Epithelial cell of esophagus (primary cell): Measurements from ENCODE around the gene INHBE.
A peak's percentile ranks its signal among the peaks of the same experiment; 100 is the strongest.

ENCODE experiments used
- DNase-seq: peaks from one replicate; pipeline ENCODE4 v3.0.0; 2010; ENCODE audit warnings: low read depth
- H3K4me3 ChIP-seq: 2 replicates; pipeline ENCODE4 v1.5.1; 2011; ENCODE audit warnings: mild to moderate bottlenecking, low read length, control low read depth
- TF ChIP-seq, protein P1 (sequence below): IDR thresholded peaks from 2 replicates; pipeline ENCODE4 v1.5.1; 2011; ENCODE audit warnings: low read depth, mild to moderate bottlenecking, low read length, control low read depth, inconsistent platforms; ENCODE audit not compliant: insufficient read depth; ENCODE audit errors: missing control alignments

INHBE gene

DNA sequence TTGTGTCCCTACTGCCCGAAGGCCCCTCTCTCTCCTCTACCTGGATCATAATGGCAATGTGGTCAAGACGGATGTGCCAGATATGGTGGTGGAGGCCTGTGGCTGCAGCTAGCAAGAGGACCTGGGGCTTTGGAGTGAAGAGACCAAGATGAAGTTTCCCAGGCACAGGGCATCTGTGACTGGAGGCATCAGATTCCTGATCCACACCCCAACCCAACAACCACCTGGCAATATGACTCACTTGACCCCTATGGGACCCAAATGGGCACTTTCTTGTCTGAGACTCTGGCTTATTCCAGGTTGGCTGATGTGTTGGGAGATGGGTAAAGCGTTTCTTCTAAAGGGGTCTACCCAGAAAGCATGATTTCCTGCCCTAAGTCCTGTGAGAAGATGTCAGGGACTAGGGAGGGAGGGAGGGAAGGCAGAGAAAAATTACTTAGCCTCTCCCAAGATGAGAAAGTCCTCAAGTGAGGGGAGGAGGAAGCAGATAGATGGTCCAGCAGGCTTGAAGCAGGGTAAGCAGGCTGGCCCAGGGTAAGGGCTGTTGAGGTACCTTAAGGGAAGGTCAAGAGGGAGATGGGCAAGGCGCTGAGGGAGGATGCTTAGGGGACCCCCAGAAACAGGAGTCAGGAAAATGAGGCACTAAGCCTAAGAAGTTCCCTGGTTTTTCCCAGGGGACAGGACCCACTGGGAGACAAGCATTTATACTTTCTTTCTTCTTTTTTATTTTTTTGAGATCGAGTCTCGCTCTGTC, 1.8 kb downstream of the INHBE start:
- no peak overlapping the region for H3K4me3 ChIP-seq

DNA sequence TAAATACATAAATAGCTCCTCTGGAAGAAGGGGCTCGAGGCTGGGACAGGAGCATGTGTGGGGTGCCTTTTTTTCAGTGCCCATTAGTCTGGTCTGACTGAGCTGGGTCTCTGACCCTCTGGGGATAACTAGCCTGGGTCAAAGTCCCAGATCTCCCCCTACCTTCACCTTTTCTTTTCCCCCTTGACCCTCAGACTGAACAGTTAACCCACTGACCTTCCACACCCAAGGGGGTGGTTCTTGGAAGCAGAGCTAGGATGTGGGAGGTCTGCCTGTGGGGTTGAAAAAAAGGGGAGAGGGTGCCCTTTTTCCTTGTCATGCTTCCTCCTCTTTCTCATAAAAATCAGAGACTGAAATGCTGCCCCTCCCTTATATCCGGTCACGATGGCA, 3.6 kb downstream of the INHBE start:
- no peak for DNase-seq
- H3K4me3 ChIP-seq = peak overlapping the region; percentile 49
- TF ChIP-seq, protein P1, sequence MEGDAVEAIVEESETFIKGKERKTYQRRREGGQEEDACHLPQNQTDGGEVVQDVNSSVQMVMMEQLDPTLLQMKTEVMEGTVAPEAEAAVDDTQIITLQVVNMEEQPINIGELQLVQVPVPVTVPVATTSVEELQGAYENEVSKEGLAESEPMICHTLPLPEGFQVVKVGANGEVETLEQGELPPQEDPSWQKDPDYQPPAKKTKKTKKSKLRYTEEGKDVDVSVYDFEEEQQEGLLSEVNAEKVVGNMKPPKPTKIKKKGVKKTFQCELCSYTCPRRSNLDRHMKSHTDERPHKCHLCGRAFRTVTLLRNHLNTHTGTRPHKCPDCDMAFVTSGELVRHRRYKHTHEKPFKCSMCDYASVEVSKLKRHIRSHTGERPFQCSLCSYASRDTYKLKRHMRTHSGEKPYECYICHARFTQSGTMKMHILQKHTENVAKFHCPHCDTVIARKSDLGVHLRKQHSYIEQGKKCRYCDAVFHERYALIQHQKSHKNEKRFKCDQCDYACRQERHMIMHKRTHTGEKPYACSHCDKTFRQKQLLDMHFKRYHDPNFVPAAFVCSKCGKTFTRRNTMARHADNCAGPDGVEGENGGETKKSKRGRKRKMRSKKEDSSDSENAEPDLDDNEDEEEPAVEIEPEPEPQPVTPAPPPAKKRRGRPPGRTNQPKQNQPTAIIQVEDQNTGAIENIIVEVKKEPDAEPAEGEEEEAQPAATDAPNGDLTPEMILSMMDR = no peak

More for the DNA sequence above, 1.8 kb downstream of the INHBE start:
- TF ChIP-seq, protein P1 = no peak
- no peak for DNase-seq

DNA sequence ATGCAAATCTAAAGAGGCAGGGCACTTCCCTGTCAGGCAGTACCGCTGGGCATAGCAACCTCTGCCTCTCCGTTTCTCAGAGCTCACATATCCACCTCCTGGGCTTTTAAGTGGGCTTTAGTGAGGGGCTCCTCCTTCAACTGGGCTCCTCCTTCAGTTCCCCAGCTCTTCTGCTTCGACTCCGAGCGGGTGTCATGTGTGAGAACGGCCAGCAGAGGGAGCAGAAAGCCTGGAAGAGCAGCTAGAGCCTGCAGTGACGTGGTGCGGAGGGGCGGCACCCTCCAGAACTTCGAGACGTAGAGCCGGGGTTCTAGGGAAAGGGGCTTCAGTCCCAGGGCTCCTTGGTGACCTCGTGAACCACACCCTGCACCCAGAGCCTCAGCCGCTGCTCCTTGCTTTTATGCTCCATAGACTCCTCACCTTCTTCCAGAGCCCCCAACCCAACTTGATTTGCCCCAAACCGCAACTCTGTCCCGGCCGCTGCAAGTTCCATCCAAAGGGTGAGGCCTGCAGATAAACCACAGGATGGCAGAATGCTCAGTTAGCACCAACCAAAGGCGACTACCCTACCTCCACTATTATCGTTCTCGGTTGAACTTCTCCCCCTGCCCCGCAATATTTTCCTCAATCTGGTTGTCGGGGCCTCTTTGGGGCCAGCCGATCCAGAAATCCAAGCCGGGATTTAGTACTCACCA, 4.1 kb downstream of the INHBE start:
- TF ChIP-seq, protein P1 = peak; percentile 96
- peak overlapping the region; percentile 49 for H3K4me3 ChIP-seq
- DNase-seq = peak; percentile 96

DNA sequence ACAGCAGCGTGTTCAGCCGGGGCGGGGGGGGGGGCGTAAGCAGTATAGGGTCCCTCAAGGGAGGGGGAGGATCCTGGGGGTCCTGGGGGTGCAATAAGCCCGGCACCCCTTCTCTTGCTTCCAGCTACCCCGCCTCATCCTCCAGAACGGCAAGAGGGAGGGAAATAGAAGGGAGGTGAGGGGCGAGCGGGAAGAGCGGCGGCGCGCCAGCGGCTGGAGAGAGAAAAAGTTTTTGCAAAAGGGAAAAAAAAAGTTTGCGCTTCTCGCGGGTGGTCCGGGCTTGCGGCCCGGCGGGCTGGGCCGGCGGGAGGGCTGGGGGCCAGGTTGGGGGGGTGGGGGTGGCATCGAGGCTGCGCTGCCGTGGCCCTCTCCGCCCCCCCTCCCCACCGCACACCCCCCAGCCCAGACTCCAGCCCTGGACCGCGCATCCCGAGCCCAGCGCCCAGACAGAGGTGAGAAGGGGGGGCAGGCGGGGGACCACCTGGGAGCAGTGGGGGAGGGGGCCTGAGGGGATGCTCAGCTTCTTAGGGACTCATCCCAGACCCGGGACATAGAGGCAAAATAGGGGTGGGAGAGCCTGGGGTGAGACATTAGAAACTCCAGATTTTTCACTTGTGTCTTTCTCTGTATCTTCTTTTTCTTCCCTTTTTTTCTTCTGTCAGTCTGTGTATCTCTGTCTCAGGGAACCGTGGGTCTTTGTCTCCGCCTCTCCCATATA, 4.8 kb downstream of the INHBE start, which contains the start of gene GLI1:
TSS of gene GLI1 (plus strand) at position 36 of the 718 bp plus-strand sequence. CDS start 3,907 bp downstream, outside the sequence.
- H3K4me3 ChIP-seq = peak within 1 kb of the TSS; percentile 49
- TF ChIP-seq, protein P1 = no peak
- DNase-seq = no peak

DNA sequence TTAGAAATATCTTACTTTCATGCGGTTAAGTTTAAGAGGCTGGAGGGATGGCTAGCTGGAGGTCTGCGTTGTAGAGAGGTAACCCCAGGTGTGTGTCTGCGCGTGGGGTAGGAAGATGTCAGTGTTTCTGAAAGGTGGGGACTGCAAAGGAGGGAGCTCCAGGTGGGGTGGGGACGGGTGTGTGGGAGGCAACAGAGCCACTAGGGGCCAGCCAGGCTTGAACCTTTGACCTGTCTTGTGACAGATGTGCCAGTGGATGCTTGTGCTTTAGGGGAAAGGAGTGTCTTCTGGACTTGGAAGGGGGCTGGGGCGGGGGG, 5.3 kb downstream of the INHBE start:
- TF ChIP-seq, protein P1 = no peak
- DNase-seq = peak; percentile 23
- H3K4me3 ChIP-seq = no peak overlapping the region

DNA sequence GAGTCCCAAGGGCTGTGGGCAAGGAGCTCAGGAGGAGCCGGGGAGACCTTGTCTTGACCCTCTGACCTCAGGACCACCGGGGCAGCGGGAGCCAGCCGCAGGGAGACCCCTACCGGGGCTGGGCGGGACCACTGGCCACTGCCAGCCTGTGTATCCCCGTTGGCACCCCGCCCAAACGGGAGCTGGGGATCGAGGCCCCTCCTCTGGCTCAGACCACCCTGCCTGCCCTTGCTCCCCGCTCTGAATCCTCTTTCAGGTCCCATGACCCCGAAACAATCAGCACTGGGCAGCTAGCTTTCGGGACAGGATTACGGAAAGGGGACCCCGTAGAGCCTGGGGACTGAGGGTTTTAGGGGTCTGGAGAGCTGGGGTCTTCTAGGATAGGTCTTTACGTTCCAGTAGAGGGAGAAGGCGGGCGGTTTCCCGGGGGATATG, 5.8 kb downstream of the INHBE start:
- TF ChIP-seq, protein P1 = no peak
- DNase-seq = no peak
- no peak overlapping the region for H3K4me3 ChIP-seq
